Measurements from ENCODE around the gene NNAT. TPM values are rescaled to one million over a fixed set of nuclear protein-coding genes. Genes with fewer than 3 reads are reported as not detected.

Gene NNAT
- total and polyA plus RNA-seq, 2 of the 8 experiments (the other 6 are each of a cell fraction or from before 2014, with no cell fraction given) = 66.8 to 175 TPM

GRCh38 chr20:37519508-37520418 is 1.3 kb upstream of the NNAT start (continued):
- no peak for TF ChIP-seq EP300 (IDR thresholded peaks at IDR 0.05; ENCODE audit: borderline replicate concordance in 1 of 2, low read depth in 2 of 2, low read length in 2 of 2)
- no peak for TF ChIP-seq CHD1 (IDR thresholded peaks at IDR 0.05; ENCODE audit: low read depth, low read length)
- TF ChIP-seq YY1 (IDR thresholded peaks at IDR 0.05; ENCODE audit: low read depth, low read length) = no peak
- TF ChIP-seq POU5F1 (IDR thresholded peaks at IDR 0.05; ENCODE audit: low read depth, low read length) = no peak
- TF ChIP-seq EZH2 (IDR thresholded peaks at IDR 0.05; ENCODE audit: low read depth, low read length, severe bottlenecking) = no peak
- TF ChIP-seq ASH2L (IDR thresholded peaks at IDR 0.05; ENCODE audit: low read length) = no peak
- no peak for TF ChIP-seq BCL11A (IDR thresholded peaks at IDR 0.05; ENCODE audit: low read depth in 2 of 2, low read length in 2 of 2)
- peak; percentile 80 for TF ChIP-seq MAX (IDR thresholded peaks at IDR 0.05)
- no peak for TF ChIP-seq SP2 (IDR thresholded peaks at IDR 0.05; ENCODE audit: low read length)
- no peak for TF ChIP-seq CHD2 (IDR thresholded peaks at IDR 0.05; ENCODE audit: low read length)
- TF ChIP-seq ATF2 (IDR thresholded peaks at IDR 0.05; ENCODE audit: low read length) = no peak
- no peak for TF ChIP-seq FOSL1 (IDR thresholded peaks at IDR 0.05; ENCODE audit: insufficient read depth, low read depth, low read length)
- no peak for TF ChIP-seq RNF2 (IDR thresholded peaks at IDR 0.05; ENCODE audit: borderline replicate concordance, low read depth, low read length, missing control alignments, poor library complexity, severe bottlenecking)
- TF ChIP-seq KDM4A (IDR thresholded peaks at IDR 0.05; ENCODE audit: low read depth, low read length, severe bottlenecking) = peak; percentile 4
